GM18511 (cell line): Measurements from ENCODE around the gene LSP1.

ENCODE experiments used
- ATAC-seq: cut with Tn5 transposase; IDR thresholded peaks from one replicate; pipeline ENCODE4 v1.9.1; 2021; ENCODE audit warnings: mild to moderate bottlenecking, moderate library complexity; ENCODE audit not compliant: unreplicated experiment

The LSP1 gene

GRCh38 chr11:1836011-1836945, 16.6 kb upstream of the LSP1 start:
- ATAC-seq = no peak

DNA sequence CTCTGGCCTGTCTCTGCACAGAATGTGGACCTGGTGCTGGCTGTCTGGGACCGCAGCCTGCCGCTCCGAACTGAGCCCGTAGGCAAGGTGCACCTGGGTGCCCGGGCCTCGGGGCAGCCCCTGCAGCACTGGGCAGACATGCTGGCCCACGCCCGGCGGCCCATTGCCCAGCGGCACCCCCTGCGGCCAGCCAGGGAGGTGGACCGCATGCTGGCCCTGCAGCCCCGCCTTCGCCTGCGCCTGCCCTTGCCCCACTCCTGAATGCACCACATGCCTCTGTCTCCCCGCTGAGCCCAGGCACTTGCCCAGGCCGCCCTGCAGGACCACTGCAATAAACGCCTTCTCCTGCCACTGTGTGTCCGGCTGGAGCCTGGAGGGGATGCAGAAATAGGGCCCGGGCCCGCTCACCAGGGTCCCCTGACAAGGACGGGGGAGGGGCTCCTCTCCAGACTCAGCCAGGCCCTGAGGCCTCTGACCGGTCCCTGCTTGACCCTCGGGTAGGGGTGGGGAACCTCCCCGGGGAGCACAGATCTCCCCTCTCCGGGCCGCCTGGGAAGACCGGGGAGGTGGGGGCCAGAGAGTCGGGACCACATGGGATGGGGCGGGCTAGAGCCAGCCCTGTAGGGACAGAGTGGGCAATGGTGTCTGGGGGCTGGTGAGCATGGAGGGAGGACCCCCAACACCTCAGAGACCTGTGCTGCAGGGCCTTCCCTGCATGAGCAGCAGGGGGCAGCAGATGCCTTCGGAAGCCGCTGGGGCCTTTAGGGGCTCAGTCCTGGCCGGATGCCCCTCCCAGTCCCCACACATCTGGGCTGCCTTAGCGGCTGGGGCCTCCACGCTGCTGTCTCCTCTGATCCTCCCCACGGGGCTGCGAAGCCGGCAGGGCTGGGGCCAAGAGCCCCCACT, 15.5 kb upstream of the LSP1 start:
- ATAC-seq = peak; percentile 66

DNA sequence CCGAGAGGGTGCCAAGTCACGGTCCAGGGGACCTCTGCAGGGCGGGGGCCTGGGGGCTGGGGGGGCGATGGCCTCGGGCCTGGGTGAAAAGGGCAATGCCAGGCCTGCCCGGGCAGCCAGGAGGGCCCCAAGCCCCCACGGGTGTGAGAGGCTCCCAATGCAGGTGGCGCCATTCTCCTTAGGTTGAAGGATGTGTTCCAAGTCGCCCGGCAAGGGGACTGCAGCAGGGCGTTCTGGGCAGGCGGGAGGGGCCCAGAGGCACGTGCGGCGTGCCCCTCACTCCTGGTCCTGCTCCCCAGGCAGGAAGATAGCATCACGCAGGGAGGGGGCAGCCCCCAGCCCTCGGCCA, 14.8 kb upstream of the LSP1 start:
- peak; percentile 9 for ATAC-seq

DNA sequence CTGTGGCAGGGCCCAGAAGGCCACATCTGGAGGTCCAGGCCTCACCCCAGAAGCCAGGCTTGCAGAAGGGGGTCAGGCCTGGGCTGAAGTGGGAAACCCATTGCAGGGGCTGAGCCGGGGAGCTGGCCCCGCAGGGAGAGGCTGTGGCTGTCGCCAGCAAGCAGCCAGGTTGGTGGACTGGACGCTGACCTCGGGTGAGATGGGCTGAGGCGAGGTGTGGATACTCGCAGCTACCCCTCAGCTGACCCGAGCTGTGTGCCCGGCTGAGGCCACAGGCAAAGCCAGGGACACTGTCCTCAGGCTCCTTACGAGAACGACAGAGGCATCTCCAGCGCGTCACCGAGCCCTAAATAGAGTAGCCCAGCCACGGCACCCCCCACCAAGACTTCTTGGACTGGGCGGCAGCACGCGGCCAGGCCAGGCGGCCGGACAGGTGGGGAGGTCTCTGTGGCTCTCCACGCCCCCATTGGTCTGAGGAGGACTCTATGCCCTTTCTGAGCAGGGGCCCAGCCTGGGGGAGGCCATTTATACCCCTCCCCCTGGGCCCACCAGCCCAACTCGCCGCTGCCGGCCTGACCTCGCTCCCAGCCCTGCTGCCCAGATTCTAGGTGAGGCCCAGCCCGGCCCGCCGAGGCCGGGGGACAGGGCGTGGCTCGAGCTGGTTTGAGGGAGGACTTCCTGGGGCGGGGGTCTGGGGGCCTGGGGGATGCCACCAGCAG, 14.3 kb upstream of the LSP1 start, which contains the start of gene TNNI2:
TSS of gene TNNI2 (plus strand) at position 556 of the 719 bp plus-strand sequence. CDS start 716 bp downstream, outside the sequence.
- no peak for ATAC-seq

DNA sequence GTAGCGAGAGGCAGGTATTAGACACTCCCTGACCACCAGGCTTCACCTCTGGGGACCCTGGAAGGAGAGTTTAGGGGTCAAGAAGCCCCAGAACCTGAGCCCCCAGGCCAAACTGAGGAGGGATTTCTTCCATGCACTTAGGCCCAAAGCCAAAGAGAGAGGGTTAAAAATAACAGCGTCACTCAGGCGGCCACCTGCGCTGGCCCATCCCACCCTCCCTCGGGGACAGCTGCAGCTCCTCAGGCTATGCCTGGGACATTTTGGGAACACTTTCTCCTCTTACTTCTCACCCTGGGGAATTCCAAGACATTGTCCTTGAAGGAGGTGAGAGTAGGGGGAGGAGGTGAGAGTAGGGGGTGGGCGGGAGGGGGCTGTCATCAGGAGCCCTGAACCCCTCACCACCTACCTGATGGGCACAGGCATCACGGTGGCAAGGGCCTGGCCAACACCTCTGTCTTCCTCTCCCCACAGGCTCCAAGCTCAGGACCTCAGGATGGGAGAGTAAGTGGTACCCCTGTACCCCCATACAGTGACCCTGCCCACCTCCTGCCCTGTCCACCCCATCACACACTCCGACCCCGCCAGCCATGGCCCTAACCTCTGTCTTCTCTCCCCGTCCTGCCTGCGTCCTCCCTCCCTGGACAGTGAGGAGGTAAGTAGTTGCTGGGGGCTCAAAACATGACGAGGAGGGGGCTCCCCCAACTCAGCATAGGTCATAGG, 13.5 kb upstream of the LSP1 start:
- ATAC-seq = no peak

DNA sequence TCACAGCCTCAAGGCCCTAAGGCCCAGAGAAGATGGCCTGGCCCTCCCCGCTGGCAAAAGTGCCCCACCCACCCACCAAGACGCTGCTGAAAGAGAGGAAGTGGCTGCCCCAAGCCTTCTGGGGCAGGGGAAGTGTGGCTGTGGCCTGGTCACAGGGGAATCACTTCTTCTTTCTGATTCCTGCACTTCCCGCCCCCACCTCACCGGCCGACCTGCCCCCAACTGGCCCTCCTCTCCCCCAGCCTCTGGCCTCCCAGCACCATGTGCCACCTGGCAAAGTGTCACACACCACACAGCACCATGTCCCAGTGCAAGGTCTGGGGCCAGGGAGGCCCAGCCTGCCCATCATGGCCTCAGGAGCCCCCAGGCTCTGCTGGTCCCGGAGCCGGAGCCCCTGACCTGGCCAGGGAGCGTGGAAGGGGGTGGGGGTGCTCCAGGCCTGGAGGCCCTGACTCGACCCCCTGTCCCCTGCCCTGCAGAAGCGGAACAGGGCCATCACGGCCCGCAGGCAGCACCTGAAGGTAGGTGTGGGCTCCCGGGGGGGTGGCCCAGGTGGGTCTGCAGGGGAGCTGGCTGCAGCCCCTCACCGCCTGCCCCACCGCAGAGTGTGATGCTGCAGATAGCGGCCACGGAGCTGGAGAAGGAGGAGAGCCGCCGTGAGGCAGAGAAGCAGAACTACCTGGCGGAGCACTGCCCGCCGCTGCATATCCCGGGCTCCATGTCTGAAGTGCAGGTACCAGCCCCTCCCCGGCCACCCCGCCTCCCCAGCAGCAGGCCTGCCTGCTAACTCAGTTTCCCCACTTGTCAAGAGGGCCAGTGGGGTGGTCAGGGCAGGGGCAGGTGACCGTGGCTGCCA, 12.7 kb upstream of the LSP1 start:
- peak; percentile 60 for ATAC-seq

DNA sequence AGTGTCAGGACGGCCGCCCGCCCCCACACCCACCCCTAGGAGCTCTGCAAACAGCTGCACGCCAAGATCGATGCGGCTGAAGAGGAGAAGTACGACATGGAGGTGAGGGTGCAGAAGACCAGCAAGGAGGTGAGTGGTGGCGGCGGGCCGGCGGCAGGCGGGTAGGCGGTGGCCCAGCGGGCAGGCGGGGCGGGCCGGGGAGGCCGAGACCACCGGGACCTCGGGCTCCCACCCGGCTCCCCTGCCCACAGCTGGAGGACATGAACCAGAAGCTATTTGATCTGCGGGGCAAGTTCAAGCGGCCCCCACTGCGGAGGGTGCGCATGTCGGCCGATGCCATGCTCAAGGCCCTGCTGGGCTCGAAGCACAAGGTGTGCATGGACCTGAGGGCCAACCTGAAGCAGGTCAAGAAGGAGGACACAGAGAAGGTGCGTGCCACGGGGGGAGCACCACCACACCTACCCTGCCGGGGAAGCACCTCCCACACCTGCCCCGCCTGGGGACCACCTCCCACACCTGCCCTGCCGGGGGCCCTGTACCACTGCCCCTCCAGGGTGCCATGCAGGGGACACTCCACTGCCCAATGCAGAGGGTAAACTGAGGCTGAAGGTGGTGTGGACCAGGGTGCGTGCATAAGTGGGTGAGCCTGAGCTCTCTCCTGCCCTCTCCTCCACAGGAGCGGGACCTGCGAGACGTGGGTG, 12.0 kb upstream of the LSP1 start:
- ATAC-seq = no peak

- ATAC-seq = no peak
These were observed 11.3 kb upstream of the LSP1 start for GRCh38 chr11:1841511-1842148.

- ATAC-seq = no peak
These were observed 10.5 kb upstream of the LSP1 start for GRCh38 chr11:1842149-1843097.

- no peak for ATAC-seq
These were observed 9.8 kb upstream of the LSP1 start for GRCh38 chr11:1843098-1843473.

DNA sequence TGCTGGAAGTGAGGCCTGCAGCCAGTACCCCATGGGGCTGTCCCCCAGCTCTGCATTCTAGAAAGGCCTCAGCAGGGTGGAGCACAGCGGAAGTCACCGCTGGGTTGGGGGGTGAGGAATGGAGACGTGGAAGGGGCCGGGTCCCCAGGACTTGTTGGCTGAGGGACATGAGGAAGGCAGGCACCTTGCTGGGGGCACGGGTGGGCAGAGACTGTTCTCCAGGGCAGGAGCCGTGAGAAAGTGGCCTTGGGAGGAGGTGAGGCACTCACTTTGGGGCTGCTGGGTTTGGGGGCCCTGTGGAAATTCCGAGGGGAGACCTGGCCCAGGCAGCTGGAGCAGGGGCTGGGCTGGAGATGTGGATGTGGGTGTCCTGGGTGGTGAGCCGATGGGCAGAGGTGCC, 9.1 kb upstream of the LSP1 start:
- ATAC-seq = no peak

DNA sequence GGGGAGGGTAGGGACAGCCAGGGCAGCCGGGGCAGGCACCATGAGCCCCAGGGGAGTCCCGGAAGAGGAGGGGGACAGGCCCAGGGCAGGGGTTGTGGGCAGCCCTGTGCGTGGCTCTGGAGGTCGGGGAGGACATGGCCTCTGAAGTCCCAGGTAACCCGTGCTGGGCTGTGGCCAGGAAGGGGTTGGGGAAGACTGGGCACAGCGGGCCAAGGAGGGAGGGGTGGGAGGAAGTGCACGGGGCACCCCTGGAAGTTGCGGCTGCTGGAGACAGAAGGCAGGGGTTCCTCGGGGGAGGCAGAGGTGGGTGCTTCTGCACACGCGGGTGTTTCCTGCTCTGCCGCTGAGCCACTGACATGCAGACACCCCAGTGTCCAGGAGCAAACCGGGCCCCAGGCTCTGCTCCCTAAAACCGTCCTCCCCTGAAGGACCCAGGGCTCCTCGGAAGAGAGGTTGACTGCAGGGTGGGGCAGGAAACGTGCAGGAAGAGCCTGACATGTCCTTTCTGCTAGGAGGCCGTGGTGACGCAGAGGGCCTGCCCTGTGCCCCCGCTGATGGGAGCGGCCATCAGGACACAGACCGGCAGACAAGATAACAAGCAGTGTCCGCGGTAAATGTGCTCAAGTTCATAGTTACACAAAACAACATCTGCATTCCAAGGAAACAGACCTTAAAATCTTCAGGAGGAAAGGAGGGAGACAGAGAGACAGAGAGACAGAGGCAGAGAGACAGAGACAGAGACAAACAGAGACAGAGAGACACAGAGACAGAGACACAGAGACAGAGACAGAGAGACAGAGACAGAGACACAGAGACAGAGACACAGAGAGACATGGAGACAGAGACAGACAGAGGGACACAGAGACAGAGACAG, 8.4 kb upstream of the LSP1 start:
- ATAC-seq = no peak

DNA sequence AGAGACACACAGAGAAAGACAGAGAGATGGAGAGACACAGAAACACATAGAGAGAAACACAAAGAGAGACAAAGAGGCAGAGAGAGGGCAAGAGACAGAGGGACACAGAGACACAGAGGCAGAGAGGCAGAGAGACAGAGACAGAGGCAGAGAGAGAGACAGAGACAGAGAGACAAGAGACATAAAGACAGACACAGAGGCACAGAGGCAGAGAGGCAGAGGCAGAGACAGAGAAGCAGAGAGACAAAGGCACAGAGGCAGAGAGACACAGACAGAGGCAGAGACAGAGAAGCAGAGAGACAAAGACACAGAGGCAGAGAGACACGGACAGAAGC, 7.8 kb upstream of the LSP1 start:
- no peak for ATAC-seq

DNA sequence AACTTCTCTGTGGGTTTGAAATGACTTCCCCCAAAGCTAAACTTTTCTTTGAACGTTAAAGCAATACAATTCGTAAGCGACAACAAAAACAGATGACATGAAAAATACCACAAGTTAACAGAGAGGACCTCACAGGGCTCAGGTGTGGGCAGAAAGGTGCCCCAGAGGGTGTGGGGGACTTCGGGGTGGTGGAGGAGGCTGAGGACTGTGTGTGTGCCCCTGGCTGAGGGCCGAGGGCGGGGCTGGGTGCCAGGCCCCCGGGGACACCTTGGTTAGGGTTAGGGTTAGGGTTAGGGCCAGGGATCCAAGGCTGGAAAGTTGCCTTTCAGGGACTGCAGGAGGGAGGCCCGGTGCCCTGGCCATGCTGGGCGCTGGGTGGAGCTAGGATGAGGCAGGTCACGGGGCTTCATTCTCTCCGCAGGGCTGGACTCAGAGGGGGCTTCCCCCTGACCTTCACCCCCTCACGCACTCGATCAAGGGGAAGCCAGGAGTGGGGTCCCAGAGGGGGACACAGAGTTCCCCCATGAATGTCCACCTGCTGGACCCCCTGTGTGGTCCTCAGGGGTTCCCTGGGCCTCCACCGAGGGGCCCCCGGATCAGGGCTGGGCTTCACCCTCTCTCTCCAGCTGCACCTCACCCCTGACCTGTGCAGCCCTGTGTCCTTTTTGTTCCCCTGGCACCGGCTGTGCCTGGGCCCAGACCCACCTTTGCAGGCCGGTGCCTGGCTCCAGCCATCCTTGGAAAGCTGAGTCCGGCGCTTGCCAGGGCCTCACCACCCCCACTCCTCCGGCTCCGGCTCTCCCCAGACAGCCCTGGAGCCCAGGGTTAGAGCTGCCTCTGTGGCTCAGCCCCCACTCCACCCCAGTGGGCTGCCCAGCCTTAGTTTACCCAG, 7.1 kb upstream of the LSP1 start:
- no peak for ATAC-seq

- no peak for ATAC-seq
These were observed 6.4 kb upstream of the LSP1 start for GRCh38 chr11:1846453-1846932.
